ENCODE results near the gene DLK2. TPM values are rescaled to one million over a fixed set of nuclear protein-coding genes. Genes with fewer than 3 reads are reported as not detected.
A peak's percentile ranks its signal among the peaks of the same experiment; 100 is the strongest.

The DLK2 gene
- total RNA-seq, 1 donor = 0.36 TPM

DNA sequence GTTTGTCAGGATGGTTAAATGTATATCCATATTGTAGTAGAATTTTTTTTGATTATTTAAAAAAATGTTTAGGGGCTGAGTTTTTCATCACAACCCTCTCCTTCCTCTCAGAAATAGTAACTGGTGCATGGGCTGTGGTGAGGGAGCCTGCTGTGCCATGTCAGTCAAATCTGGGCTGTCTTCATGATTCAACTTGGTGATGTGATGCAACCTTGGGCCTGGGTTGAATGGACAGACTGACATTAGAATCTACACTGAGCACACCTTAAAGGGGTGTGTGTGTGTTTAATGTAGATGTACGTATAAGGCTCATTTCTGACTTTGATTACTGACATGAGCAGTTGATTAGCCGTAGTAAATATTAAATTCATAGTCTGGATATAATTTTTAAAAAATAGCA is 25.7 kb upstream of the DLK2 start:
- DNase-seq (ENCODE audit: low read depth) = no peak
- no peak overlapping the region for H3K4me3 ChIP-seq (ENCODE audit: low read depth, low read length)
- TF ChIP-seq, protein P1, sequence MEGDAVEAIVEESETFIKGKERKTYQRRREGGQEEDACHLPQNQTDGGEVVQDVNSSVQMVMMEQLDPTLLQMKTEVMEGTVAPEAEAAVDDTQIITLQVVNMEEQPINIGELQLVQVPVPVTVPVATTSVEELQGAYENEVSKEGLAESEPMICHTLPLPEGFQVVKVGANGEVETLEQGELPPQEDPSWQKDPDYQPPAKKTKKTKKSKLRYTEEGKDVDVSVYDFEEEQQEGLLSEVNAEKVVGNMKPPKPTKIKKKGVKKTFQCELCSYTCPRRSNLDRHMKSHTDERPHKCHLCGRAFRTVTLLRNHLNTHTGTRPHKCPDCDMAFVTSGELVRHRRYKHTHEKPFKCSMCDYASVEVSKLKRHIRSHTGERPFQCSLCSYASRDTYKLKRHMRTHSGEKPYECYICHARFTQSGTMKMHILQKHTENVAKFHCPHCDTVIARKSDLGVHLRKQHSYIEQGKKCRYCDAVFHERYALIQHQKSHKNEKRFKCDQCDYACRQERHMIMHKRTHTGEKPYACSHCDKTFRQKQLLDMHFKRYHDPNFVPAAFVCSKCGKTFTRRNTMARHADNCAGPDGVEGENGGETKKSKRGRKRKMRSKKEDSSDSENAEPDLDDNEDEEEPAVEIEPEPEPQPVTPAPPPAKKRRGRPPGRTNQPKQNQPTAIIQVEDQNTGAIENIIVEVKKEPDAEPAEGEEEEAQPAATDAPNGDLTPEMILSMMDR (IDR thresholded peaks at IDR 0.05; ENCODE audit: insufficient read depth, low read length) = no peak

GRCh38 chr6:43478008-43478372 is 22.6 kb upstream of the DLK2 start:
- H3K4me3 ChIP-seq (ENCODE audit: low read depth, low read length) = peak overlapping the region; percentile 85
- no peak for DNase-seq (ENCODE audit: low read depth)
- TF ChIP-seq, protein P1 (IDR thresholded peaks at IDR 0.05; ENCODE audit: insufficient read depth, low read length) = no peak

GRCh38 chr6:43477235-43478007 is 22.1 kb upstream of the DLK2 start, which contains the start of gene TJAP1:
Gene TJAP1 (plus strand): TSS chr6:43477570. CDS start chr6:43499002, 21,432 bp downstream.
- DNase-seq (ENCODE audit: low read depth) = peak; percentile 72
- TF ChIP-seq, protein P1 (IDR thresholded peaks at IDR 0.05; ENCODE audit: insufficient read depth, low read length) = no peak
- peak within 1 kb of the TSS; percentile 85 for H3K4me3 ChIP-seq (ENCODE audit: low read depth, low read length)

DNA sequence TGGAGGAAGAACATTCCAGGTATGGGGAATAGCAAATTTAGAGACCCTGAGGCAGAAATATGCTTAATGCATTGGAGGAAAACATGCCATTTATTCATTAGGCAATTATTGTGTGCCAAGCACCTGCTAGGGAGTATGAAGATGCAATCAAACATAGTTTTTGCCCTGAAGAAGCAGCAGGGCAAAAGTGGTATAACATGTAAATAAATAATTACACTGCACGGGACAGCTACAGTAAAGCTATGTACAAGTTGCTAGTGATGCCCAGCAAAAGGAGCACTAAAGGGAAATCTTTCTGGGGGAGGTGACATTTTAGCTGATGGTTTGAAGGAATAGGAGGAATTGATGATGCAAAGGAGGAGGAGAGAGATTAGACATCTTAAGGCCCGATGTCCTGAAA is 21.4 kb upstream of the DLK2 start:
- TF ChIP-seq, protein P1 (IDR thresholded peaks at IDR 0.05; ENCODE audit: insufficient read depth, low read length) = no peak
- no peak for DNase-seq (ENCODE audit: low read depth)

DNA sequence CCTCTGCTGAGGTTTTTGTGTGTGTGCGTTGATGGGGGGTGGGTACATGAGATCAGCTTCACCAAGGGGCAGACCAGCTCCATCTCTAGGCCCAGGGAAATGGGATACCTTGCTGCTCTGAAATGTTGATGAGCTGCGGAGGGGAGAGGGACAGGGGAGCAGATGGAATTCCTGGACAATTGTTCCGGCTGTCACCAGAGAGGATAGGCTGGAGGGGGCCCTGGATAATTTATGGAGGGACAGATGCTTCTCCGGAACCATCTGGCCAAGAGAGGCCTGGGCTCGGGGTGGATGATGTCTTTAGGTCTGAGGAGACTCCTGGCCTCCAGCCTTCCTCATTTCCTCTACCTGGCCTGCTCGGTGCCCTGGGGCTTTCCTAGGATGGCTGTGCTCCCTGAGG is 20.2 kb upstream of the DLK2 start:
- no peak for DNase-seq (ENCODE audit: low read depth)
- H3K4me3 ChIP-seq (ENCODE audit: low read depth, low read length) = no peak overlapping the region
- TF ChIP-seq, protein P1 (IDR thresholded peaks at IDR 0.05; ENCODE audit: insufficient read depth, low read length) = no peak

More for the DNA sequence above, 21.4 kb upstream of the DLK2 start:
- H3K4me3 ChIP-seq (ENCODE audit: low read depth, low read length) = no peak overlapping the region

DNA sequence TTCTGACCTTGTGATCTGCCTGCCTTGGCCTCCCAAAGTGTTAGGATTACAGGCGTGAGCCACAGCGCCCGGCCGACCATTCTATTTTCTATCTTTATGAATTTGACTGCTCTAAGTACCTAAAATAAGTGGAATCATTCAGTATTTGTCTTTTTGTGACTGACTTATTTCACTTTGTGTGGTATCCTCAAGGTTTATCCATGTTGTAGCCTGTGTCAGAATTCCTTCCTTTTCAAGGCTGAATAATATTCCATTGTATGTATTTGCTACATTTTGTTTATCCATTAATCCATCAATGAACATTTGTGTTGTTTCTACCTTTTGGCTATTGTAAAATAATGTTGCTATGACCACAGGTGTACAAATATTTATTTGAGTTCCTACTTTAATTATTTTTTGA is 17.2 kb upstream of the DLK2 start:
- H3K4me3 ChIP-seq (ENCODE audit: low read depth, low read length) = no peak overlapping the region
- no peak for DNase-seq (ENCODE audit: low read depth)
- TF ChIP-seq, protein P1 (IDR thresholded peaks at IDR 0.05; ENCODE audit: insufficient read depth, low read length) = no peak

All from fibroblast of the aortic adventitia (primary cell).